HepG2 (cell line): ENCODE results near the gene MRPS2. TPM values are rescaled to one million over a fixed set of nuclear protein-coding genes. Genes with fewer than 3 reads are reported as not detected.

Experiments
- ATAC-seq: fragments of 200-7000 bp; cut with Tn5 transposase; 3 replicates; pipeline ENCODE4 v1.9.1; 2020; ENCODE audit warnings: mild to moderate bottlenecking, moderate library complexity
- BruUV-seq: library from RNA; stranded (reverse); fragments of 400-500 nt; replicated peaks from 2 replicates; lab custom pipeline; 2021; lab: Mats Ljungman, UMichigan
- CTCF ChIA-PET: fragments of 300-600 bp; formaldehyde crosslinking; extraction: SDS; loops from one replicate; lab custom pipeline; 2021; ENCODE audit warnings: low total read pairs, inconsistent platforms, low intra/inter-chr PET ratio; lab: Yijun Ruan, JAX
- POLR2A ChIA-PET: fragments of 350-600 bp; sonication (Branson Sonifier 250); formaldehyde crosslinking; loops from one replicate; lab custom pipeline; 2020; ENCODE audit warnings: antibody characterized with exemption, inconsistent platforms; lab: Yijun Ruan, JAX
- DNase-seq: peaks from one replicate; pipeline ENCODE4 v3.0.0-alpha.2; 2015; ENCODE audit warnings: low spot score
- FAIRE-seq: peaks from 3 replicates; lab custom pipeline; 2011; peaks lifted over from hg19 to GRCh38; lab: Jason Lieb, UNC
- H2AFZ ChIP-seq: one replicate; pipeline ENCODE4 v1.6.1; 2011; ENCODE audit warnings: low read length, inconsistent platforms
- H3K27ac ChIP-seq: fragments of 300-600 bp; 3 replicates; pipeline ENCODE4 v1.8.0; 2011; ENCODE audit warnings: mixed run types, mild to moderate bottlenecking, mixed read lengths, low read length, inconsistent platforms; ENCODE audit not compliant: insufficient read depth; ENCODE audit errors: extremely low read length
- H3K27me3 ChIP-seq, 2 experiments: fragments of 200-600 bp in 1 of 2; 2 replicates in 1 of 2; 3 replicates in 1 of 2; pipeline versions ENCODE4 v1.6.0 to v1.8.0; 2011; ENCODE audit warnings: low read length in 2 of 2, mild to moderate bottlenecking in 2 of 2, moderate library complexity in 2 of 2, inconsistent platforms in 1 of 2; ENCODE audit not compliant: insufficient read depth in 2 of 2, control insufficient read depth in 1 of 2
- H3K36me3 ChIP-seq, 2 experiments: fragments of 200-600 bp in 1 of 2; replicated peaks in 1 of 2; 2 replicates in 1 of 2; 3 replicates in 1 of 2; pipeline versions ENCODE4 v1.5.1 to v1.8.0; 2011; ENCODE audit warnings: low read length in 2 of 2, inconsistent platforms in 1 of 2; ENCODE audit not compliant: insufficient read depth in 2 of 2, control insufficient read depth in 1 of 2
- H3K4me1 ChIP-seq: 2 replicates; pipeline ENCODE4 v1.5.1; 2012; ENCODE audit warnings: low read length, inconsistent platforms; ENCODE audit not compliant: insufficient read depth
- H3K4me2 ChIP-seq: 2 replicates; pipeline ENCODE4 v1.6.0; 2011; ENCODE audit warnings: low read depth, low read length, inconsistent platforms
- H3K4me3 ChIP-seq, 3 experiments: fragments of 200-600 bp in 1 of 3; sonication (generic), shearing (Covaris generic) in 1 of 3; replicated peaks in 1 of 3; 2 replicates each; pipeline ENCODE4 v1.5.1; 2011 to 2016; ENCODE audit warnings: low read length in 3 of 3, inconsistent platforms in 2 of 3, low read depth in 2 of 3, mild to moderate bottlenecking in 2 of 3, control low read depth in 1 of 3, mixed read lengths in 1 of 3; ENCODE audit not compliant: insufficient read depth in 1 of 3
- H3K79me2 ChIP-seq: one replicate; pipeline ENCODE4 v1.6.1; 2011; ENCODE audit warnings: low read length, inconsistent platforms; ENCODE audit not compliant: insufficient read depth
- H3K9ac ChIP-seq: 2 replicates; pipeline ENCODE4 v1.6.0; 2011; ENCODE audit warnings: mild to moderate bottlenecking, low read depth, low read length, inconsistent platforms; ENCODE audit not compliant: insufficient read depth
- H3K9me3 ChIP-seq: 2 replicates; pipeline ENCODE4 v1.5.1; 2012; ENCODE audit warnings: mild to moderate bottlenecking, low read length
- H4K20me1 ChIP-seq: 2 replicates; pipeline ENCODE4 v1.6.0; 2011; ENCODE audit warnings: inconsistent platforms, mild to moderate bottlenecking, low read length, moderate library complexity; ENCODE audit not compliant: insufficient read depth
- CENPT ChIP-seq: sonication (generic); formaldehyde crosslinking; IDR thresholded peaks from 2 replicates; pipeline ENCODE4 v1.8.0; 2022; ENCODE audit warnings: low read depth, mild to moderate bottlenecking, moderate library complexity, missing genetic modification reagents
- CREB1 ChIP-seq, 2 experiments: fragments of 450-650 bp in 1 of 2; IDR thresholded peaks; 2 replicates each; pipeline ENCODE4 v1.6.1; 2016 to 2017; ENCODE audit warnings: control low read depth in 1 of 2, mild to moderate bottlenecking in 1 of 2, missing compliant biosample characterization in 1 of 2, missing genetic modification characterization in 1 of 2
- CREB3 ChIP-seq: sonication (generic); formaldehyde crosslinking; IDR thresholded peaks from 2 replicates; pipeline ENCODE4 v1.5.0; 2020; ENCODE audit warnings: missing genetic modification reagents
- EHMT2 ChIP-seq: fragments of 200-600 bp; sonication (generic); IDR thresholded peaks from 2 replicates; pipeline ENCODE4 v1.7.0; 2017; ENCODE audit warnings: antibody characterized with exemption, low read depth, low read length, borderline replicate concordance
- HNRNPUL1 ChIP-seq: fragments of 200-400 bp; formaldehyde crosslinking; IDR thresholded peaks from 2 replicates; pipeline ENCODE4 v1.6.1; 2017; ENCODE audit warnings: low read depth, mild to moderate bottlenecking, low read length, moderate library complexity
- IKZF1 ChIP-seq: fragments of 450-650 bp; IDR thresholded peaks from 2 replicates; pipeline ENCODE4 v1.7.1; 2016
- KDM6A ChIP-seq: IDR thresholded peaks from 2 replicates; pipeline ENCODE4 v1.6.1; 2016; ENCODE audit warnings: low read depth
- MIER2 ChIP-seq: IDR thresholded peaks from 2 replicates; pipeline ENCODE4 v1.6.1; 2016; ENCODE audit warnings: missing biosample characterization, missing genetic modification reagents
- POGK ChIP-seq: sonication (generic); formaldehyde crosslinking; conservative IDR thresholded peaks from 2 replicates; pipeline ENCODE4 v1.8.0; 2022; ENCODE audit warnings: mild to moderate bottlenecking, moderate library complexity, missing genetic modification reagents
- RFX1 ChIP-seq: fragments of 450-650 bp; IDR thresholded peaks from 2 replicates; pipeline ENCODE4 v1.6.1; 2017
- RFX5 ChIP-seq: IDR thresholded peaks from 2 replicates; pipeline ENCODE4 v1.6.1; 2011; ENCODE audit warnings: low read depth, low read length, improper control_type of control experiment
- TGIF2 ChIP-seq: IDR thresholded peaks from 2 replicates; pipeline ENCODE4 v1.6.1; 2016; ENCODE audit warnings: control low read depth, missing compliant biosample characterization
- TSC22D2 ChIP-seq: sonication (generic); formaldehyde crosslinking; IDR thresholded peaks from 2 replicates; pipeline ENCODE4 v1.5.1; 2020; ENCODE audit warnings: missing genetic modification reagents, mild to moderate bottlenecking, borderline replicate concordance
- WIZ ChIP-seq: sonication (generic); formaldehyde crosslinking; IDR thresholded peaks from 2 replicates; pipeline ENCODE4 v1.5.1; 2020; ENCODE audit warnings: mild to moderate bottlenecking, missing genetic modification reagents
- ZNF441 ChIP-seq: sonication (generic); formaldehyde crosslinking; IDR thresholded peaks from 2 replicates; pipeline ENCODE4 v1.7.0; 2021; ENCODE audit warnings: missing genetic modification reagents, borderline replicate concordance
- WGBS: methylation state at CpG from one replicate; pipeline ENCODE4 v1.1.6; 2017; ENCODE audit warnings: low lambda C conversion rate; 5-methylcytosine and 5-hydroxymethylcytosine counted together
- in situ Hi-C: cut with HindIII; loops from 2 replicates; pipeline ENCODE4 v1.10.0; 2017; ENCODE audit warnings: low pct_unique_long_range_greater_than_20kb; ENCODE audit not compliant: extremely low pct_ligation_motif_present
- intact Hi-C: fragments of 100-400 bp; cut with micrococcal nuclease; formaldehyde crosslinking; loops from one replicate; pipeline ENCODE4 v1.10.0; 2022; ENCODE audit not compliant: unreplicated experiment
- polyA plus RNA-seq, 8 experiments: library from polyadenylated mRNA; depleted of rRNA in 3 of 8; stranded (reverse) in 7 of 8; unstranded in 1 of 8; fragments of >200 nt; fragmentation: Illumina TruSeq in 4 of 8; extraction: Trizol in 4 of 8; gene quantifications; 2 replicates each; pipeline versions ENCODE4 v1.2.1 to v1.2.3, GENCODE V29; 2011 to 2016; ENCODE audit warnings: low read depth in 4 of 8, missing spikeins in 1 of 8, mixed read lengths in 1 of 8; ENCODE audit not compliant: insufficient read depth in 1 of 8
- total RNA-seq, 5 experiments: library from RNA; depleted of rRNA; stranded (reverse); fragments of >200 nt; fragmentation: Illumina TruSeq; extraction: Trizol; gene quantifications; 2 replicates each; pipeline ENCODE4 v1.2.3, GENCODE V29; 2016; ENCODE audit warnings: low read depth in 1 of 5
- TF ChIP-seq, protein P1 (sequence below): sonication (generic); formaldehyde crosslinking; IDR thresholded peaks from 2 replicates; pipeline ENCODE4 v1.4.0; 2020; ENCODE audit warnings: missing genetic modification reagents

Gene MRPS2
- total and polyA plus RNA-seq, 2 of the 13 experiments (the other 11 are each of a cell fraction or from before 2014, with no cell fraction given): 44.4 to 86.7 TPM

GRCh38 chr9:135530146-135530545, 29.7 kb downstream of the MRPS2 start:
- TF ChIP-seq KDM6A (CRISPR knock-in tag): no peak
- TF ChIP-seq IKZF1: no peak
- no peak for TF ChIP-seq EHMT2
- TF ChIP-seq WIZ: no peak
- TF ChIP-seq CREB3 (CRISPR knock-in tag): no peak
- no peak for TF ChIP-seq ZNF441 (CRISPR knock-in tag)
- no peak for TF ChIP-seq MIER2
- FAIRE-seq (no peak), DNase-seq (no peak), ATAC-seq (no peak)
- Histone ChIP-seq H3K27ac (no peak overlapping the region), H3K4me3 (no peak overlapping the region), H2AFZ (no peak overlapping the region), H4K20me1 (no peaks in the 10 kb centered on the region), H3K4me1 (no peaks in the 10 kb centered on the region; the same call in 1 of the 2 replicates), H3K9ac (no peak overlapping the region), H3K79me2 (no peaks in the 10 kb centered on the region), H3K9me3 (no peaks in the 10 kb centered on the region), H3K4me2 (no peak overlapping the region), H3K36me3 (no peaks in the 10 kb centered on the region), H3K27me3 (peaks cover 0 to 38% of the 10 kb centered on the region in 2 experiments; a peak in 3 of 5 replicates)
- ChIA-PET CTCF (no interaction called here), POLR2A (no interaction called here)
- intact Hi-C loops (no loop called here), in situ Hi-C loops (no loop called here)
- WGBS: 0% methylated on average over 2 of the region's 5 CpGs
- no TSS peak for BruUV-seq

DNA sequence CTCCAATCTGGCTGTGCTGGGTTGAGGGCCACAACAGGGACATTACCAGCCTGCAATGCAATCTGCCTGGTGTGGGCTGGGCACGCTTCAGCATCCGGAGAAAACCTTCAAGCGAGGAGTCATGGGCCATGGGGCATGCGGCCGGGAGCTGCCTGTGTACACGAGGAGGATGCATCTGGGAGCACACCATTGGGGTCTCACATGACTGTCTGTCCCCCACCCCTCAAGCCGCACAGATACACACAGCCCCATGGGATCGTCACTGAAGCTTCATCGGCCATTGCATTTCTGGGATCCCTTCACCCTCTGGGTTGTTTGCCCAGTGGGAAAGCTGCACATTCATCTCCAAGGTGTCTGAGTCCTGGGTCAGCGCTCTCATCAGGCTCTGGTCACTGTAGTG, 30.6 kb downstream of the MRPS2 start:
- FAIRE-seq (no peak), DNase-seq (no peak), ATAC-seq (no peak)
- H3K4me2 ChIP-seq: no peak overlapping the region
- no peaks in the 10 kb centered on the region for H3K36me3 ChIP-seq
- no peak overlapping the region for H3K27ac ChIP-seq
- H2AFZ ChIP-seq: no peak overlapping the region
- no TSS peak for BruUV-seq
- no peak overlapping the region for H3K9ac ChIP-seq
- in situ Hi-C loops: no loop called here
- H3K9me3 ChIP-seq: no peaks in the 10 kb centered on the region
- no peaks in the 10 kb centered on the region for H3K79me2 ChIP-seq
- no peak overlapping the region for H3K4me3 ChIP-seq
- no peaks in the 10 kb centered on the region for H4K20me1 ChIP-seq
- CTCF ChIA-PET: no interaction called here
- peaks cover 0 to 33% of the 10 kb centered on the region in 2 experiments; a peak in 3 of 5 replicates for H3K27me3 ChIP-seq
- H3K4me1 ChIP-seq: no peaks in the 10 kb centered on the region; the same call in 1 of the 2 replicates
- intact Hi-C loops: no loop called here
- no CpG with 5 or more reads among the region's 10 CpGs for WGBS
- POLR2A ChIA-PET: no interaction called here
- TF ChIP-seq HNRNPUL1 (no peak), POGK (CRISPR knock-in tag) (no peak), RFX1 (no peak), IKZF1 (no peak), RFX5 (no peak), CREB1 (IDR thresholded peaks at IDR 0.05) (no peak), CREB1 (CRISPR knock-in tag; IDR thresholded peaks at IDR 0.05) (no peak), CENPT (CRISPR knock-in tag) (no peak), TGIF2 (CRISPR knock-in tag) (no peak), TSC22D2 (CRISPR knock-in tag) (no peak)
- TF ChIP-seq, protein P1, sequence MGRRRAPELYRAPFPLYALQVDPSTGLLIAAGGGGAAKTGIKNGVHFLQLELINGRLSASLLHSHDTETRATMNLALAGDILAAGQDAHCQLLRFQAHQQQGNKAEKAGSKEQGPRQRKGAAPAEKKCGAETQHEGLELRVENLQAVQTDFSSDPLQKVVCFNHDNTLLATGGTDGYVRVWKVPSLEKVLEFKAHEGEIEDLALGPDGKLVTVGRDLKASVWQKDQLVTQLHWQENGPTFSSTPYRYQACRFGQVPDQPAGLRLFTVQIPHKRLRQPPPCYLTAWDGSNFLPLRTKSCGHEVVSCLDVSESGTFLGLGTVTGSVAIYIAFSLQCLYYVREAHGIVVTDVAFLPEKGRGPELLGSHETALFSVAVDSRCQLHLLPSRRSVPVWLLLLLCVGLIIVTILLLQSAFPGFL (CRISPR knock-in tag): no peak
